Measurements from ENCODE around the gene CNPY1. TPM values are rescaled to one million over a fixed set of nuclear protein-coding genes. Genes with fewer than 3 reads are reported as not detected.

Gene CNPY1
- total RNA-seq, 2 donors from 2014 or later, result 0.33 TPM; not detected in 1

DNA sequence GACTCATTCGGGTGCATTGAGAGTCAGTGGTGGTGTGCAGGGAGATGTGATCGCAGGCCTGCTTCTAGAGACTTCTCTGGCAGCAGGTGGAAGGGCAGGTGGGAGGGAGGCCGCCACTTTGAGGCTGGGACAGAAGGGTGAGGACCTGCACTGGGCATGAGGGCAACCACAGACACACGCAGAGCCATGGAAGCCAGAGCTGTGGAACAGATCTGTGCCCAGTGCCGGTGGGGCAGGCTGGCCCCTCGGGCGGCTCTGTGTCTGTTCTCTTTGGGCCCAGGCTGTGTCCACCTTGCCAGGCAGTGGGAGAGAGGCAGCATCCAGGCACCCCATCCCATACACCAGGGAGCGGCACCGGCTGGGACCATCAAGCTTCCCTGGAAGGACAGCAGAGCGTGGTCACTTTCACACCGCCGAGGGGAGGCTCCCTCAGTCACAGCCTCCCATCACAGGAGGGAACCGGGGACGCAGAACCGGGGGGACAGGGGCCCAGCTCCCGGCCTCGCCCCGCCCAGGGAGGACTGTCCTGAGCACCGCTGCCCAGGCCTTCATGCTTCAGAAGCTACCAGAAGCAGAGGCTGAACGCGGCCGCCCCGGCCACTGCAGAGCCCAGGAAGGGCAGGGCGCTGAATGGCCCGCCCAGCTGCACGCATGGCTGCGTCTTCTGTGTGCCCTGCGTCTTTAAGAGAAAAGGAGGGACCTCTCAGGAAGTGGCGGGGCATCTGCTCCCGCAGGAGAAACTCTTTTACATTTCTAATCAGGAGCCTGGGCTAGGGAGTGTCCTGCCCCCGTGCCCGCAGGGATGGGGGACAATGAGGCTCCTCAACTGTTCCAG lies 56.3 kb downstream of the CNPY1 start:
- TF ChIP-seq, protein P1, sequence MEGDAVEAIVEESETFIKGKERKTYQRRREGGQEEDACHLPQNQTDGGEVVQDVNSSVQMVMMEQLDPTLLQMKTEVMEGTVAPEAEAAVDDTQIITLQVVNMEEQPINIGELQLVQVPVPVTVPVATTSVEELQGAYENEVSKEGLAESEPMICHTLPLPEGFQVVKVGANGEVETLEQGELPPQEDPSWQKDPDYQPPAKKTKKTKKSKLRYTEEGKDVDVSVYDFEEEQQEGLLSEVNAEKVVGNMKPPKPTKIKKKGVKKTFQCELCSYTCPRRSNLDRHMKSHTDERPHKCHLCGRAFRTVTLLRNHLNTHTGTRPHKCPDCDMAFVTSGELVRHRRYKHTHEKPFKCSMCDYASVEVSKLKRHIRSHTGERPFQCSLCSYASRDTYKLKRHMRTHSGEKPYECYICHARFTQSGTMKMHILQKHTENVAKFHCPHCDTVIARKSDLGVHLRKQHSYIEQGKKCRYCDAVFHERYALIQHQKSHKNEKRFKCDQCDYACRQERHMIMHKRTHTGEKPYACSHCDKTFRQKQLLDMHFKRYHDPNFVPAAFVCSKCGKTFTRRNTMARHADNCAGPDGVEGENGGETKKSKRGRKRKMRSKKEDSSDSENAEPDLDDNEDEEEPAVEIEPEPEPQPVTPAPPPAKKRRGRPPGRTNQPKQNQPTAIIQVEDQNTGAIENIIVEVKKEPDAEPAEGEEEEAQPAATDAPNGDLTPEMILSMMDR (conservative IDR thresholded peaks at IDR 0.05), result no peak
- Mint-ChIP-seq H3K9me3 (no peaks in the 10 kb centered on the region), H3K4me3 (peak overlapping the region; percentile 50), H3K27ac (no peak overlapping the region), H3K4me1 (peaks cover 6% of the 10 kb centered on the region), H3K27me3 (ENCODE audit: insufficient read depth) (peaks cover 94% of the 10 kb centered on the region), H3K36me3 (ENCODE audit: low read depth) (no peaks in the 10 kb centered on the region)
- H3K9me3 ChIP-seq (ENCODE audit: control insufficient read depth, low read length), result no peaks in the 10 kb centered on the region
- H3K27ac ChIP-seq (ENCODE audit: low read depth, low read length), result peak overlapping the region; percentile 99
- WGBS, 2 experiments (ENCODE audit: insufficient coverage in 1 of 2, insufficient read length in 1 of 2), result 54 to 60% methylated on average over 16 to 32 of the region's 32 CpGs
- no peaks in the 10 kb centered on the region for H3K4me1 ChIP-seq (ENCODE audit: control insufficient read depth, insufficient read depth, low read length)
- H3K4me3 ChIP-seq (ENCODE audit: low read length), result no peak overlapping the region
- H3K36me3 ChIP-seq (ENCODE audit: control insufficient read depth, insufficient read depth, low read length), result no peaks in the 10 kb centered on the region
- H3K9ac ChIP-seq (ENCODE audit: extremely low read depth, low read length, poor library complexity, severe bottlenecking), result no peak overlapping the region
- peaks cover 76% of the 10 kb centered on the region for H3K27me3 ChIP-seq (ENCODE audit: control insufficient read depth, insufficient read depth, low read length, poor library complexity, severe bottlenecking)
- DNase-seq, result peak; percentile 66

DNA sequence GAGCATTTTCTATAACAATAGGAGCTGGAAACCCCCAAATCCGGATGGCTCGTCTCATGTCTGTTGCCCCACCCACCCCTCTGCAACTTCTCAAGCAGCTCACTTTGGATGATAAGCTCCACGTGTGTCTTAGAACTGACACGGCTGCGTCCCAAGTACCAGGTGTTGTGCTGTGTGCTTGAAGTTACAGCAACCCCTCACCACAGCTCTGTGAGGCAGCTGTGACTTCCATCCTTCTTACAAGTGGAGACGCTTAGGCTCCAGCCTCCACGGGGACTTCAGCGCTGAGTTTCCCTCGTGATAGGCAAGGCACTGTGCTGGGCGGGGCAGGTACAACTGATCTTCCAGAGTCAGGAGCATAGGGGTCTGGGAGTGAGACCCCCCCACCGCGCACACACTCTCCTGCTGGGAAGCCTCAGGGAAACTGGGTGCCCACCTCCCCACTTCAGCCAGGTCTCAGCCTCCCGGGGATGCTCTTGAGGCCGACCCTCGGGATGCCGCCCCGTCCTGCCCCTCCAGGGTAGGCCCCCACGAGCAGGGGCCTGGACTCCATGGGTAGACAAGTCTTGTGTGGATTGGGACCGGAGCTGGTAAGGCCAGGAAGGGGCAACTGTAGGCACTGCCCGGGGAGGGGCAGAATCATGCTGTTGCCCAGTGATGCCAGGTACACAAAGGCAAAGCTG lies 57.1 kb downstream of the CNPY1 start:
- peaks cover 95% of the 10 kb centered on the region for H3K27me3 Mint-ChIP-seq (ENCODE audit: insufficient read depth)
- H3K4me3 Mint-ChIP-seq, result no peak overlapping the region
- H3K9me3 ChIP-seq (ENCODE audit: control insufficient read depth, low read length), result no peaks in the 10 kb centered on the region
- H3K27ac ChIP-seq (ENCODE audit: low read depth, low read length), result no peak overlapping the region
- no peak overlapping the region for H3K4me3 ChIP-seq (ENCODE audit: low read length)
- H3K9me3 Mint-ChIP-seq, result no peaks in the 10 kb centered on the region
- no peak overlapping the region for H3K9ac ChIP-seq (ENCODE audit: extremely low read depth, low read length, poor library complexity, severe bottlenecking)
- H3K4me1 ChIP-seq (ENCODE audit: control insufficient read depth, insufficient read depth, low read length), result no peaks in the 10 kb centered on the region
- H3K36me3 ChIP-seq (ENCODE audit: control insufficient read depth, insufficient read depth, low read length), result no peaks in the 10 kb centered on the region
- H3K27me3 ChIP-seq (ENCODE audit: control insufficient read depth, insufficient read depth, low read length, poor library complexity, severe bottlenecking), result peaks cover 84% of the 10 kb centered on the region
- no peaks in the 10 kb centered on the region for H3K36me3 Mint-ChIP-seq (ENCODE audit: low read depth)
- TF ChIP-seq, protein P1 (conservative IDR thresholded peaks at IDR 0.05), result no peak
- H3K4me1 Mint-ChIP-seq, result peaks cover 6% of the 10 kb centered on the region
- no peak for DNase-seq
- H3K27ac Mint-ChIP-seq, result no peak overlapping the region
- 89 to 91% methylated on average over 9 to 20 of the region's 20 CpGs for WGBS, 2 experiments (ENCODE audit: insufficient coverage in 1 of 2, insufficient read length in 1 of 2)

DNA sequence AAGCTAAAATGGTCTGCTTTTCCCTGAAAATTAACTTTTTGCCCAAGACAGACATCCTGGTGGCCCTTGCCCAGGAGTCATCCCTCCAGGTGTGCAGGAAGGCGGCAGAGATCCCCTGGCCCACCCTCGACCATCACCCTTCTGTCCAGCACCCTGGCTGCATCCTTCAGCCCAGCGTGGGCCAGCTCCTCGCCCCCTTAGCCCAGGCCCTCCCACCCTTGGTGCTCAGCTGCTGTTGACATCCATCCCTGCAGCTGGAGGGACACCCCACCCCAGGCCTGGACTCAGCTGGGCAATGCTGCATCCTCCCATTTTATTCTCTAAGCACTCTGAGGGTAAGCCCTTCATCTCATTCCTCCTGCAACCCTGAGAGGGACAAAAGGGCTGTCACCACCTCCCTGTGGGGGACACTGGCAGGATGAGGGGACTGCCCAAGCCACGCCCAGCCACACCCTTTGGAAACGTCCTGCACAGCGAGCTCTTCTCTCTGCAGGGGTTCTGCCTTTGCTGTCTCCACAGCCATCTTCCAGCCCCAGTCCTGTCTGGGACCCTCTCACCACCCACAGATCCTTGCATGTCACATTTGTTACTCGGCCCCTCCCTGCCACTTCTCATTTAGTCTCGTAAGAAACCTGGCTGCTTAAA lies 57.8 kb downstream of the CNPY1 start:
- no peaks in the 10 kb centered on the region for H3K36me3 Mint-ChIP-seq (ENCODE audit: low read depth)

More for the DNA sequence above, 57.8 kb downstream of the CNPY1 start:
- H3K9ac ChIP-seq (ENCODE audit: extremely low read depth, low read length, poor library complexity, severe bottlenecking), result no peak overlapping the region
- no peak overlapping the region for H3K27ac Mint-ChIP-seq
- H3K4me1 ChIP-seq (ENCODE audit: control insufficient read depth, insufficient read depth, low read length), result no peaks in the 10 kb centered on the region
- no peaks in the 10 kb centered on the region for H3K9me3 ChIP-seq (ENCODE audit: control insufficient read depth, low read length)
- H3K36me3 ChIP-seq (ENCODE audit: control insufficient read depth, insufficient read depth, low read length), result no peaks in the 10 kb centered on the region
- no peak overlapping the region for H3K27ac ChIP-seq (ENCODE audit: low read depth, low read length)
- H3K4me1 Mint-ChIP-seq, result peaks cover 9% of the 10 kb centered on the region
- H3K9me3 Mint-ChIP-seq, result no peaks in the 10 kb centered on the region
- H3K4me3 ChIP-seq (ENCODE audit: low read length), result no peak overlapping the region
- H3K27me3 Mint-ChIP-seq (ENCODE audit: insufficient read depth), result peaks cover 95% of the 10 kb centered on the region
- TF ChIP-seq, protein P1 (conservative IDR thresholded peaks at IDR 0.05), result no peak
- peaks cover 91% of the 10 kb centered on the region for H3K27me3 ChIP-seq (ENCODE audit: control insufficient read depth, insufficient read depth, low read length, poor library complexity, severe bottlenecking)
- no peak for DNase-seq
- H3K4me3 Mint-ChIP-seq, result no peak overlapping the region
- WGBS, 2 experiments (ENCODE audit: insufficient coverage in 1 of 2, insufficient read length in 1 of 2), result 77 to 82% methylated on average over 6 to 9 of the region's 9 CpGs
